Measurements from ENCODE around the gene SMAP1. TPM values are rescaled to one million over a fixed set of nuclear protein-coding genes. Genes with fewer than 3 reads are reported as not detected.

Gene SMAP1
- total RNA-seq, 2 donors from 2014 or later, result 36.6 to 49.4 TPM

GRCh38 chr6:70847106-70848084 lies 179.7 kb downstream of the SMAP1 start:
- Histone ChIP-seq H3K9me3 (ENCODE audit: control insufficient read depth, low read length) (no peaks in the 10 kb centered on the region), H3K4me1 (ENCODE audit: control insufficient read depth, insufficient read depth, low read length) (no peaks in the 10 kb centered on the region), H3K9ac (ENCODE audit: extremely low read depth, low read length, poor library complexity, severe bottlenecking) (no peak overlapping the region), H3K27ac (ENCODE audit: low read depth, low read length) (no peak overlapping the region), H3K4me3 (ENCODE audit: low read length) (no peak overlapping the region), H3K27me3 (ENCODE audit: control insufficient read depth, insufficient read depth, low read length, poor library complexity, severe bottlenecking) (no peaks in the 10 kb centered on the region), H3K36me3 (ENCODE audit: control insufficient read depth, insufficient read depth, low read length) (peaks cover 20% of the 10 kb centered on the region)
- TF ChIP-seq CTCF (conservative IDR thresholded peaks at IDR 0.05), result no peak
- Mint-ChIP-seq H3K9me3 (no peaks in the 10 kb centered on the region), H3K4me3 (no peak overlapping the region), H3K36me3 (ENCODE audit: low read depth) (peaks cover 15% of the 10 kb centered on the region), H3K27ac (no peak overlapping the region), H3K4me1 (no peaks in the 10 kb centered on the region), H3K27me3 (ENCODE audit: insufficient read depth) (no peaks in the 10 kb centered on the region)
- WGBS, 2 experiments (ENCODE audit: insufficient coverage in 1 of 2, insufficient read length in 1 of 2), result 67 to 91% methylated on average over 1 to 4 of the region's 4 CpGs
- no peak for DNase-seq

DNA sequence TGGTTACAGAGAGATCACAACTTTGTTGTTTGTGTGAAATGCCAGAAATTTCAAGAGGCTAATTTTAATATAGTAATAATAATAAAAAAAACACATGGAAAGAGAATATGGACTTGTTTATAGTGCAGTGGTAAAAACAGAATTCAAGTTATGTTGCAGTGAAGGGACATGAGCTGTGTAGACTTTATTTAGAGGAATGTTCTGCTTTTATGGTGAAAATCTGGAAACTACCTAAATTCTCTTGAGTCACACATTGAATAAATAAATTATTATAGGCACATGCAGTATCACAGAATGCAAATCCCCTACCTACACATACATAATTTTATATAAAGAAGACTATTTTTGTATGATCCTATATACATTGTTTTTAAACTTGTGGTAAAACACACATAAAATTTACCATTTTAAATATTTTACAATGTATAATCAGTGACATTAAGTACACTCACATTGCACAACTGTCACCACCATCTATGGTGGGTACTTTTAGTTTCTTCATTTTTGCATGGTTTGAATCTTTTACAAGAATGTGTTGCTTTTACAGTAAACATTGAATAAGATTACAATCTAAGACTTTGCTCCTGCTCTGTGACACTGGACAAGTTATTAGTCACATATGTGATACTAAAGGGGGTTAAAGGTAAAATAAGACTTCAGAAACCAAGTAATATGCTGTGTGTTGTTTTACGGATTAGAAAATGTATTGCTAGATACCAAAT lies 181.8 kb downstream of the SMAP1 start:
- H3K27ac Mint-ChIP-seq, result no peak overlapping the region
- H3K4me3 ChIP-seq (ENCODE audit: low read length), result no peak overlapping the region
- no peak overlapping the region for H3K4me3 Mint-ChIP-seq
- no peaks in the 10 kb centered on the region for H3K4me1 Mint-ChIP-seq
- H3K36me3 ChIP-seq (ENCODE audit: control insufficient read depth, insufficient read depth, low read length), result peaks cover 28% of the 10 kb centered on the region
- TF ChIP-seq CTCF (conservative IDR thresholded peaks at IDR 0.05), result no peak
- H3K9me3 ChIP-seq (ENCODE audit: control insufficient read depth, low read length), result no peaks in the 10 kb centered on the region
- WGBS, 2 experiments (ENCODE audit: insufficient coverage in 1 of 2, insufficient read length in 1 of 2), result 91 to 100% methylated on average over 1 of the region's 1 CpG
- H3K27me3 ChIP-seq (ENCODE audit: control insufficient read depth, insufficient read depth, low read length, poor library complexity, severe bottlenecking), result no peaks in the 10 kb centered on the region
- no peaks in the 10 kb centered on the region for H3K9me3 Mint-ChIP-seq
- H3K4me1 ChIP-seq (ENCODE audit: control insufficient read depth, insufficient read depth, low read length), result no peaks in the 10 kb centered on the region
- no peak overlapping the region for H3K9ac ChIP-seq (ENCODE audit: extremely low read depth, low read length, poor library complexity, severe bottlenecking)
- no peak overlapping the region for H3K27ac ChIP-seq (ENCODE audit: low read depth, low read length)
- no peaks in the 10 kb centered on the region for H3K27me3 Mint-ChIP-seq (ENCODE audit: insufficient read depth)
- DNase-seq, result no peak
- peaks cover 20% of the 10 kb centered on the region for H3K36me3 Mint-ChIP-seq (ENCODE audit: low read depth)

DNA sequence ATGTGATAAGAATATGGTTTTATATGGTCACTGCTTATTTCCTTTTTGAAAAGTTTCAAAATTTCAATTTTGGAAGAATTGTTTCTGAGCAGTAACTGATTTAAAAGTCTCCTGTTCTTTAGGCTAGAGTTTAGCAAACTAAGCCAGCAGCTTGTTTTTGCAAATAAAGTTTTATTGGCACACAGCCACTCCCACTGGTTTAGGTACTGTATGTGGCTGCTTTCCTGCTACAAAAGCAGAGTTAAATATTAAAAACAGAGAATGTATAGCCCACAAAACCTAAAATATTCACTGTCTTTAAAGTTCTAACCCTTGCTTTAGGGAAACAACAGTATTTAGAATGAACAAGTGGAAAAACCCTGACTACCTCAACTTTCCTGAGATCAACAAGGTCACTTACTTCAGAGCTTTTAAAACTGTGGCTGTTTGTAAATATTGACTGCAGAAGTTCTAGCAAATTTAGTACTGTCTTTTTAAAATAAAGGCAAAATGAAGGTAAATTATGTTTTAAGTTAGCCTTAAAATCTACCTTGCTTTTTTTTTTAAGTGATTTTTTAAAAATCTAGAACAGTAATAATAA lies 185.1 kb downstream of the SMAP1 start:
- Histone ChIP-seq H3K27ac (ENCODE audit: low read depth, low read length) (no peak overlapping the region), H3K9ac (ENCODE audit: extremely low read depth, low read length, poor library complexity, severe bottlenecking) (no peak overlapping the region), H3K4me3 (ENCODE audit: low read length) (no peak overlapping the region), H3K27me3 (ENCODE audit: control insufficient read depth, insufficient read depth, low read length, poor library complexity, severe bottlenecking) (no peaks in the 10 kb centered on the region), H3K36me3 (ENCODE audit: control insufficient read depth, insufficient read depth, low read length) (peaks cover 35% of the 10 kb centered on the region), H3K9me3 (ENCODE audit: control insufficient read depth, low read length) (no peaks in the 10 kb centered on the region), H3K4me1 (ENCODE audit: control insufficient read depth, insufficient read depth, low read length) (no peaks in the 10 kb centered on the region)
- no peak for DNase-seq
- peaks cover 13% of the 10 kb centered on the region for H3K36me3 Mint-ChIP-seq (ENCODE audit: low read depth)
- H3K4me1 Mint-ChIP-seq, result no peaks in the 10 kb centered on the region
- H3K27me3 Mint-ChIP-seq (ENCODE audit: insufficient read depth), result no peaks in the 10 kb centered on the region
- H3K27ac Mint-ChIP-seq, result no peak overlapping the region
- H3K4me3 Mint-ChIP-seq, result no peak overlapping the region
- no peak for TF ChIP-seq CTCF (conservative IDR thresholded peaks at IDR 0.05)
- H3K9me3 Mint-ChIP-seq, result no peaks in the 10 kb centered on the region

Data from endodermal cell (in vitro differentiated cells).